HCT116 (cell line): Measurements from ENCODE around the gene ABCA9.

Source experiments
- CEBPB ChIP-seq: IDR thresholded peaks from 2 replicates; pipeline ENCODE4 v1.6.1; 2012; ENCODE audit warnings: low read depth
- CTCF ChIP-seq, 3 experiments: fragments of 200-600 bp in 1 of 3; sonication (generic) in 1 of 3; IDR thresholded peaks in 2 of 3; conservative IDR thresholded peaks in 1 of 3; 2 replicates each; pipeline ENCODE4 v1.5.1; 2012 to 2017; ENCODE audit warnings: low read depth in 2 of 3, low read length in 2 of 3, antibody characterized with exemption in 1 of 3, borderline replicate concordance in 1 of 3, control low read depth in 1 of 3, mild to moderate bottlenecking in 1 of 3, mixed read lengths in 1 of 3, mixed run types in 1 of 3, moderate library complexity in 1 of 3; ENCODE audit not compliant: insufficient read depth in 1 of 3
- EGR1 ChIP-seq: IDR thresholded peaks from 2 replicates; pipeline ENCODE4 v1.6.1; 2012; ENCODE audit warnings: low read depth
- EZH2 ChIP-seq: fragments of 200-600 bp; sonication (generic); IDR thresholded peaks from 2 replicates; pipeline ENCODE4 v1.6.1; 2017; ENCODE audit warnings: antibody characterized with exemption, mixed run types
- POLR2AphosphoS5 ChIP-seq: IDR thresholded peaks from 2 replicates; pipeline ENCODE4 v1.6.1; 2011; ENCODE audit warnings: mild to moderate bottlenecking, low read depth, low read length, moderate library complexity
- REST ChIP-seq: IDR thresholded peaks from 2 replicates; pipeline ENCODE4 v1.6.1; 2012; ENCODE audit warnings: low read depth
- SP1 ChIP-seq: IDR thresholded peaks from 2 replicates; pipeline ENCODE4 v1.6.1; 2012; ENCODE audit warnings: low read depth
- SRF ChIP-seq: IDR thresholded peaks from 2 replicates; pipeline ENCODE4 v1.6.1; 2012; ENCODE audit warnings: low read depth

- TF ChIP-seq CTCF (IDR thresholded peaks at IDR 0.05 in 2 of 3, conservative IDR thresholded peaks at IDR 0.05 in 1 of 3; ENCODE audit: borderline replicate concordance in 1 of 3, insufficient read depth in 1 of 3, low read depth in 2 of 3, low read length in 2 of 3) (no peak), SRF (no peak), EZH2 (no peak), REST (no peak), CEBPB (no peak), EGR1 (no peak), SP1 (no peak), POLR2AphosphoS5 (no peak)
Measured at GRCh38 chr17:69060822-69061221, at the start of gene ABCA9.
